WTC11 (cell line): ENCODE measurements around the gene KLHL29.

Experiments used
- ATF6 ChIP-seq: sonication (generic); formaldehyde crosslinking; IDR thresholded peaks from 2 replicates; pipeline ENCODE4 v1.8.1; 2023; ENCODE audit warnings: mild to moderate bottlenecking, missing genetic modification reagents
- JUN ChIP-seq: sonication (generic); formaldehyde crosslinking; IDR thresholded peaks from 2 replicates; pipeline ENCODE4 v1.8.0; 2023; ENCODE audit warnings: mild to moderate bottlenecking, missing genetic modification reagents
- NR2C2 ChIP-seq: sonication (generic); formaldehyde crosslinking; IDR thresholded peaks from 2 replicates; pipeline ENCODE4 v1.8.0; 2022; ENCODE audit warnings: mild to moderate bottlenecking, missing genetic modification reagents
- STAT6 ChIP-seq: sonication (generic); formaldehyde crosslinking; conservative IDR thresholded peaks from 2 replicates; pipeline ENCODE4 v1.8.1; 2023; ENCODE audit warnings: mild to moderate bottlenecking, low read depth, missing genetic modification reagents, moderate library complexity
- TF ChIP-seq, protein P1 (sequence below): fragments of 200-600 bp; IDR thresholded peaks from 2 replicates; pipeline ENCODE4 v1.8.0; 2022; ENCODE audit warnings: antibody characterized with exemption

DNA sequence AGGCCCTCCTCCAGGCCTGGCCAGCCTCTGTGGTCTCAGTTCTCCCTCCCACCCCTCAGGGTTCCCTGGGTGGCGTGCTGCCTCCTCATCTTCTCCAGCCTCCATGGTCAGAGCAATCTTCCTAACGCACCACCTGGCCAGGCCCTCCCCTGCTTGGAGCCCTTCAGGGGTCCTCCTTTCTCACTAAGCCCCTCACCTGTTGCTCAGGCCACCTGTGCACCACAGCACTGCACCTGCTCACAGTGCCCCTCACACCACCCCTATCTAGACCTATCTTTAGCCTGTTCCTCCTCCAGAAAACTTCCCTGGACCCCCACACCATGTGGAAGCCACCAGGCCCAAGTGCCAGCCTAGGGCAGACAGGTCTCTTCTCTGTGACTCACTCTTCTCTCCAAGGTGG, 274.8 kb downstream of the KLHL29 start:
- TF ChIP-seq ATF6 (CRISPR knock-in tag) (no peak), STAT6 (CRISPR knock-in tag) (no peak), JUN (CRISPR knock-in tag) (no peak), NR2C2 (CRISPR knock-in tag) (no peak)
- TF ChIP-seq, protein P1, sequence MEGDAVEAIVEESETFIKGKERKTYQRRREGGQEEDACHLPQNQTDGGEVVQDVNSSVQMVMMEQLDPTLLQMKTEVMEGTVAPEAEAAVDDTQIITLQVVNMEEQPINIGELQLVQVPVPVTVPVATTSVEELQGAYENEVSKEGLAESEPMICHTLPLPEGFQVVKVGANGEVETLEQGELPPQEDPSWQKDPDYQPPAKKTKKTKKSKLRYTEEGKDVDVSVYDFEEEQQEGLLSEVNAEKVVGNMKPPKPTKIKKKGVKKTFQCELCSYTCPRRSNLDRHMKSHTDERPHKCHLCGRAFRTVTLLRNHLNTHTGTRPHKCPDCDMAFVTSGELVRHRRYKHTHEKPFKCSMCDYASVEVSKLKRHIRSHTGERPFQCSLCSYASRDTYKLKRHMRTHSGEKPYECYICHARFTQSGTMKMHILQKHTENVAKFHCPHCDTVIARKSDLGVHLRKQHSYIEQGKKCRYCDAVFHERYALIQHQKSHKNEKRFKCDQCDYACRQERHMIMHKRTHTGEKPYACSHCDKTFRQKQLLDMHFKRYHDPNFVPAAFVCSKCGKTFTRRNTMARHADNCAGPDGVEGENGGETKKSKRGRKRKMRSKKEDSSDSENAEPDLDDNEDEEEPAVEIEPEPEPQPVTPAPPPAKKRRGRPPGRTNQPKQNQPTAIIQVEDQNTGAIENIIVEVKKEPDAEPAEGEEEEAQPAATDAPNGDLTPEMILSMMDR = no peak
